ENCODE results near the gene NAP1L5. TPM values are rescaled to one million over a fixed set of nuclear protein-coding genes. Genes with fewer than 3 reads are reported as not detected.

Gene NAP1L5
- total and polyA plus RNA-seq, 4 donors = 9.4 to 13.0 (median 10.4) TPM

DNA sequence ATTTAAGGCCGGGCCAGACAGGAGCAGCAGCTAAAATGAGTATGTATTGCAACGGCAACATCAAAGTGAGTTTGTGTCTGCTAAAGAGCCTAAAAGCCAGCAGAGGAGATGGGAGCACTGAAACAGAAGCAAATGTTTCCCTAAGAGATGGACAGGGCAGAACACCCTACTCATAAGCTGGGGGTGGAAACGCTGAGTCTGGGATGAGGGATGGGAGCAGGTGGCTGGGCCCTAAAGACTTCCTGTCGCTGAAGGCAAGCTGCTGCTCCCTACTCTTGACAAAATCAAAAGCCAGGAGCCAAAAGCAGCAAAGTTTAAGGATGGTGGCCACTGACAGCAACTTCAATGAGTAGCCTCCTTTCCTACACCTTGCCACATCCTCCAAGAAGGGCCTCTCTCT lies 40.6 kb upstream of the NAP1L5 start:
- Histone ChIP-seq H3K27me3 (ENCODE audit: control insufficient read depth in 1 of 2, insufficient read depth in 2 of 2, low read length in 1 of 2) (no peaks in the 10 kb centered on the region), H3K9me3 (ENCODE audit: control insufficient read depth, low read length) (no peaks in the 10 kb centered on the region), H3K4me1 (ENCODE audit: control insufficient read depth in 1 of 2, insufficient read depth in 2 of 2, low read length in 2 of 2) (peaks cover 0 to 8% of the 10 kb centered on the region in 2 donors), H3K36me3 (ENCODE audit: control insufficient read depth in 1 of 2, insufficient read depth in 2 of 2, low read length in 1 of 2) (no peaks in the 10 kb centered on the region), H3K4me3 (ENCODE audit: low read length in 2 of 2) (no peak overlapping the region), H3K27ac (ENCODE audit: low read depth in 1 of 2, low read length in 2 of 2) (peak overlapping the region; percentile 17 to 20)
- intact Hi-C loops (cut with DNase I) = no loop called here
- DNase-seq = no peak
- ATAC-seq (ENCODE audit: low FRiP score) = no peak
- 83 to 85% methylated on average over 4 of the region's 4 CpGs for WGBS, 2 donors

- Histone ChIP-seq H3K4me3 (ENCODE audit: low read length in 2 of 2) (no peak overlapping the region), H3K4me1 (ENCODE audit: control insufficient read depth in 1 of 2, insufficient read depth in 2 of 2, low read length in 2 of 2) (peaks cover 0 to 8% of the 10 kb centered on the region in 2 donors), H3K27me3 (ENCODE audit: control insufficient read depth in 1 of 2, insufficient read depth in 2 of 2, low read length in 1 of 2) (no peaks in the 10 kb centered on the region), H3K36me3 (ENCODE audit: control insufficient read depth in 1 of 2, insufficient read depth in 2 of 2, low read length in 1 of 2) (no peaks in the 10 kb centered on the region), H3K9me3 (ENCODE audit: control insufficient read depth, low read length) (no peaks in the 10 kb centered on the region), H3K27ac (ENCODE audit: low read depth in 1 of 2, low read length in 2 of 2) (peak overlapping the region in 1 of 2 donors; percentile 53)
- ATAC-seq (ENCODE audit: low FRiP score) (no peak), DNase-seq (no peak)
- whole genome bisulfite sequencing, 2 donors = 17% methylated on average over 14 of the region's 14 CpGs
- intact Hi-C loops (cut with DNase I) = no loop called here
Measured at GRCh38 chr4:88737307-88737941, 39.8 kb upstream of the NAP1L5 start.

- 53 to 57% methylated on average over 3 of the region's 3 CpGs for WGBS, 2 donors
- no peak for ATAC-seq (ENCODE audit: low FRiP score)
- no peak for DNase-seq
- H3K27me3 ChIP-seq (ENCODE audit: control insufficient read depth in 1 of 2, insufficient read depth in 2 of 2, low read length in 1 of 2) = no peaks in the 10 kb centered on the region
- no peaks in the 10 kb centered on the region for H3K36me3 ChIP-seq (ENCODE audit: control insufficient read depth in 1 of 2, insufficient read depth in 2 of 2, low read length in 1 of 2)
- H3K9me3 ChIP-seq (ENCODE audit: control insufficient read depth, low read length) = no peaks in the 10 kb centered on the region
- intact Hi-C loops (cut with DNase I) = no loop called here
- peaks cover 0 to 8% of the 10 kb centered on the region in 2 donors for H3K4me1 ChIP-seq (ENCODE audit: control insufficient read depth in 1 of 2, insufficient read depth in 2 of 2, low read length in 2 of 2)
- peak overlapping the region; percentile 48 to 77 for H3K27ac ChIP-seq (ENCODE audit: low read depth in 1 of 2, low read length in 2 of 2)
- H3K4me3 ChIP-seq (ENCODE audit: low read length in 2 of 2) = no peak overlapping the region
Measured at GRCh38 chr4:88736264-88736663, 38.6 kb upstream of the NAP1L5 start.

GRCh38 chr4:88735564-88735963 lies 37.9 kb upstream of the NAP1L5 start:
- 4 to 5% methylated on average over 1 of the region's 1 CpG for WGBS, 2 donors
- peaks cover 0 to 8% of the 10 kb centered on the region in 2 donors for H3K4me1 ChIP-seq (ENCODE audit: control insufficient read depth in 1 of 2, insufficient read depth in 2 of 2, low read length in 2 of 2)
- DNase-seq = no peak
- H3K4me3 ChIP-seq (ENCODE audit: low read length in 2 of 2) = no peak overlapping the region
- peak; percentile 49 for ATAC-seq (ENCODE audit: low FRiP score)
- no peak overlapping the region for H3K27ac ChIP-seq (ENCODE audit: low read depth in 1 of 2, low read length in 2 of 2)
- intact Hi-C loops (cut with DNase I) = no loop called here
- no peaks in the 10 kb centered on the region for H3K9me3 ChIP-seq (ENCODE audit: control insufficient read depth, low read length)
- peaks cover 0 to 3% of the 10 kb centered on the region in 2 donors for H3K36me3 ChIP-seq (ENCODE audit: control insufficient read depth in 1 of 2, insufficient read depth in 2 of 2, low read length in 1 of 2)
- no peaks in the 10 kb centered on the region for H3K27me3 ChIP-seq (ENCODE audit: control insufficient read depth in 1 of 2, insufficient read depth in 2 of 2, low read length in 1 of 2)

DNA sequence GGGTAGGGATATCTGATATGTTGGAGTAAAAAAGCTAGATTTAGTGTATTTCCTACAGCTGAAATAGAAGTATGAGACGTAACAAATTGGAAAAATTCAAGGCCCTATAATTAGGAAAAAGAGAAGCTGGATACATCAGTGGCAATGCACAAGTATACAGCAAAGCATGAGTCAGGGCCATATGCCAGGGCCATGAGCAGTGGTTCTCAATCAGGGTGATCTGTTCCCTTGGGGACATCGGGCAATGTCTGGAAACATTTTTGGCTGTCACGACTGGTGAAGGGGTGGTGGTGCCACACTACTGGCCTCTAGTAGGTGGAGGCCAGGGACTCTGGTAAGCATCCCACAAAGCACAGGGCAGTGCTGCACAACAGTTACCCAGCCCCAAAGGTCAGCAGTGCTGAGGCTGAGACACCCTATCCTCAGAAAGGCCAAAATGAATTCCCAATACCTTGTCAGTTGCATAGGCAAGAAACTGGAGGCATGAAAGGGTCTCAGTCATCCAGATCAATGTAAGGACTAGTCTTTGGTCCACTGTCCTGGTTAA lies 36.8 kb upstream of the NAP1L5 start:
- intact Hi-C loops (cut with DNase I) = no loop called here
- H3K9me3 ChIP-seq (ENCODE audit: control insufficient read depth, low read length) = no peaks in the 10 kb centered on the region
- 20 to 40% methylated on average over 3 of the region's 3 CpGs for WGBS, 2 donors
- peaks cover 0 to 8% of the 10 kb centered on the region in 2 donors for H3K4me1 ChIP-seq (ENCODE audit: control insufficient read depth in 1 of 2, insufficient read depth in 2 of 2, low read length in 2 of 2)
- ATAC-seq (ENCODE audit: low FRiP score) (no peak), DNase-seq (no peak)
- peaks cover 0 to 4% of the 10 kb centered on the region in 2 donors for H3K36me3 ChIP-seq (ENCODE audit: control insufficient read depth in 1 of 2, insufficient read depth in 2 of 2, low read length in 1 of 2)
- H3K4me3 ChIP-seq (ENCODE audit: low read length in 2 of 2) = no peak overlapping the region
- no peaks in the 10 kb centered on the region for H3K27me3 ChIP-seq (ENCODE audit: control insufficient read depth in 1 of 2, insufficient read depth in 2 of 2, low read length in 1 of 2)
- peak overlapping the region in 1 of 2 donors; percentile 46 for H3K27ac ChIP-seq (ENCODE audit: low read depth in 1 of 2, low read length in 2 of 2)

DNA sequence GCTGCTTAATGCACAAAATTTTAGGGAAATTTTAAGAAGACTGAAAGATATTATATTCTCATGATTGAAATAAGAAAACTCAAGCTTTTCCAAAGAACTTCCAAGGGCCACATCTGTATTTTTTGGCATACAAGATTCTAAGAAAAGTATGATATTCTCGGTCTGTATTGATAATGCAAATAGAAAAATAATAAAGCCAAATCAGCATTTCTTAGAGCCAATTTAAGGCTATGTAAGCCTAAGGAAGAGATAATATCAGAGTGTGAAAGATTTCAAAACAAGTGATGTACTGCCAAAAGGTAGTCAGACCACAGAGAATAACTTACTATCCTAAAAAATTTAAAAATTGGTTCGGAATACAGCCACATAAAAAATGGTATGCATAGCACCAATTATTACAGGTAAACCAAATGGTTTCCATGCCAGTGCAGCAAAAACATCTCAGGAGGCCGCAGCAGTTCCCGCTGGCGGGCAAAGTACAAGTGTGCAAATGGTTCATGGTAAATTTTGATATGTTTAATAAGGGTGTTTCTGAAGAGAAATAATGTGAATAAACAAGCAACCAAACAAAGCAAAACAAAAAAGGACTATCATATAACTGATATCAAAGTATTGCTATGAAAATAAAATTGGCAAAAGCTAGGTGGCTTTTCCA lies 35.2 kb upstream of the NAP1L5 start:
- Histone ChIP-seq H3K4me1 (ENCODE audit: control insufficient read depth in 1 of 2, insufficient read depth in 2 of 2, low read length in 2 of 2) (peaks cover 0 to 8% of the 10 kb centered on the region in 2 donors), H3K27ac (ENCODE audit: low read depth in 1 of 2, low read length in 2 of 2) (no peak overlapping the region), H3K4me3 (ENCODE audit: low read length in 2 of 2) (no peak overlapping the region), H3K36me3 (ENCODE audit: control insufficient read depth in 1 of 2, insufficient read depth in 2 of 2, low read length in 1 of 2) (peaks cover 0 to 5% of the 10 kb centered on the region in 2 donors), H3K9me3 (ENCODE audit: control insufficient read depth, low read length) (no peaks in the 10 kb centered on the region), H3K27me3 (ENCODE audit: control insufficient read depth in 1 of 2, insufficient read depth in 2 of 2, low read length in 1 of 2) (no peaks in the 10 kb centered on the region)
- DNase-seq (no peak), ATAC-seq (ENCODE audit: low FRiP score) (no peak)
- intact Hi-C loops (cut with DNase I) = no loop called here
- 81 to 87% methylated on average over 5 of the region's 5 CpGs for WGBS, 2 donors

- Histone ChIP-seq H3K9me3 (ENCODE audit: control insufficient read depth, low read length) (no peaks in the 10 kb centered on the region), H3K36me3 (ENCODE audit: control insufficient read depth in 1 of 2, insufficient read depth in 2 of 2, low read length in 1 of 2) (peaks cover 0 to 9% of the 10 kb centered on the region in 2 donors), H3K4me1 (ENCODE audit: control insufficient read depth in 1 of 2, insufficient read depth in 2 of 2, low read length in 2 of 2) (peaks cover 0 to 5% of the 10 kb centered on the region in 2 donors), H3K27me3 (ENCODE audit: control insufficient read depth in 1 of 2, insufficient read depth in 2 of 2, low read length in 1 of 2) (no peaks in the 10 kb centered on the region), H3K27ac (ENCODE audit: low read depth in 1 of 2, low read length in 2 of 2) (no peak overlapping the region), H3K4me3 (ENCODE audit: low read length in 2 of 2) (no peak overlapping the region)
- intact Hi-C loops (cut with DNase I) = no loop called here
- ATAC-seq (ENCODE audit: low FRiP score) = no peak
- WGBS, 2 donors = 82 to 84% methylated on average over 4 of the region's 4 CpGs
- DNase-seq = no peak
Measured at GRCh38 chr4:88731381-88731780, 33.8 kb upstream of the NAP1L5 start.

- peaks cover 0 to 3% of the 10 kb centered on the region in 2 donors for H3K4me1 ChIP-seq (ENCODE audit: control insufficient read depth in 1 of 2, insufficient read depth in 2 of 2, low read length in 2 of 2)
- H3K9me3 ChIP-seq (ENCODE audit: control insufficient read depth, low read length) = no peaks in the 10 kb centered on the region
- H3K27ac ChIP-seq (ENCODE audit: low read depth in 1 of 2, low read length in 2 of 2) = no peak overlapping the region
- H3K27me3 ChIP-seq (ENCODE audit: control insufficient read depth in 1 of 2, insufficient read depth in 2 of 2, low read length in 1 of 2) = no peaks in the 10 kb centered on the region
- DNase-seq = no peak
- 96 to 97% methylated on average over 5 of the region's 5 CpGs for WGBS, 2 donors
- peaks cover 0 to 9% of the 10 kb centered on the region in 2 donors for H3K36me3 ChIP-seq (ENCODE audit: control insufficient read depth in 1 of 2, insufficient read depth in 2 of 2, low read length in 1 of 2)
- no peak for ATAC-seq (ENCODE audit: low FRiP score)
- H3K4me3 ChIP-seq (ENCODE audit: low read length in 2 of 2) = no peak overlapping the region
- intact Hi-C loops (cut with DNase I) = no loop called here
Measured at GRCh38 chr4:88730811-88731210, 33.2 kb upstream of the NAP1L5 start.

Data from aorta (tissue), 5 donors.